Activated T-cell treated with anti-CD3 and anti-CD28 coated beads for 1 hour (primary cell): ENCODE data around the gene ZNF248.
"Not testable (repeated sequence)": the region's sequence is repeated elsewhere in the genome, so short reads cannot be mapped to it uniquely, and the experiment has no call there.

Source experiments
- DNase-seq: peaks from one replicate; pipeline ENCODE4 v3.0.0-alpha.2; 2020; ENCODE audit warnings: low read depth

ZNF248 gene

DNA sequence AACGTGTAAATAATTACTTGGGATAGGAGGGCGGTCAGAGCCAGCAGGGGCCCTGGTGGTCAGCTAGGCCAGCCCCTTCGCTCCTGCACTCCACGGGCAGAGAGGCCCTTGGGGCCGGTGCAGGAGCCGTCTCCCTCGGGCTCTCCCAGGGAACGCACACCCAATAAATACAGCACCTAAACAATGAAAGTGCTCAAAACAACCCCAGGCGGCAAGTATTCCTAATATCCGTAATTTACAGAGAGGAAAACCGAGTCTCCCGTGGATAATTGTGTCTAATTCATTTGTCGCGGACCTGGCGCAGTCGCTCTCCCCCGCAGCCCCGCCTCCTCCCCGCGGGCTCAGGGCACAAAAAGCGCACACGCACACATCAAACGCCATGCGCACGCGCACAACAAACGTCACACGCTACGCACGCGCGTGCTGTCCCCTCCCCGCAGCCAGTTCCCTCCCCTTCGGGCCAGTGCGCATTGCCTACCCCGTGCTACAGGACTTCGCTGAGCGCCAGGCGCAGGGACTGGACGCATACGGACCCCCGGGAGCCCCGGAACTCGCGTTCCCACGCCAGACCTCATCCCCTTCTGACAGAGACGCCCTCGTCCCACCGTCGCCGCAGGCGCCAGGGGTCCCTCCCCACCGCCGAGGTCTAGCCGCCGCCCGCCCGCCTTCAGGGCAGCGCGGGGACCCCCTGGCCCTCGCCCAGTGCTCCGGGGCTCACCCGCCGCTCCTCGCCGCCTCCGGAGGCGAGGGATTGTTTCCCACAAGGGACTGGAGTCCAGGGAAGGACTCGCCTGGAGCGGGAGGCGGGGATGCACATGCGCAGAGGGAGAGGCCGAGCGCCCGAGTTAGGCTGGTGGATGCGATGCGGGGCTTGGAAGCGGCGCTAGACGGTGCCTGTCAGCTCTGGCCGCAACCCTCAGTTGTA lies at the start of gene ZNF248:
Gene ZNF248 (minus strand): TSS at position 324 of the 925 bp plus-strand sequence. CDS start 1,300 bp downstream, outside the sequence.
- peak; percentile 95 for DNase-seq

DNA sequence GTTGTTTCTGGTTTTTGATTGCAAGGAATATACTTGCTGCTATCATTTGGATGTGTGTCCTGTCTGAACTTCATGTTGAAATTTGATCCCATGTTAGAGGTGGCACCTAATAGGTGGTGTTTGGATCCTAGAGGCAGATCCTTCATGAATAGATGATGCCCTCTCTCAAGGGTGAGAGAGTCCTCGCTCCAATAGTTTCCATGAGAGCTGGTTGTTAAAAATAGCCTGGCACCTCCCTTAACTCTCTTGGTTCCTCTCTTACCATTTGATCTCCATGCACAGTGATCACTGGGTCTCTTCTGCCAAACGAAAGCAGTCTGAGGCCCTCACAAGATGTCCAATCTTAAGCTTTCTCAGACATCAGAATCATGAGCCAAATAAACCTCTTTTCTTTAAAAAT lies 49.0 kb upstream of the ZNF248 start:
- DNase-seq = no peak

DNA sequence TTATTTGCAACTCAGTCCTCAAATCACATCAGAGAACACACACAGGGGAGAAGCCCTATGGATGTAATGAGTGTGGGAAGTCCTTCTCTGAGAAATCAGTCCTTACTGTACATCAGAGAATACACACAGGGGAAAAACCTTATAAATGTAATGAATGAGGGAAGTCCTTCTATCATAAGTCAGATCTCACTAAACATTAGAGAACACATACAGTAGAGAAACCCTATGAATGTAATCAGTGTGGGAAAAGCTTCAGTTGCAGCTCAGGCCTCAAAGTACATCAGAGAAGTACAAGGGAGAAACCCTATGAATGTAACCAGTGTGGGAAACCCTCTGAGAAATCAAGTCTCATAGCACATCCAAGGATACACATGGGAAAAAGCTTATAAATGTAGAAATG lies 39.0 kb upstream of the ZNF248 start:
- DNase-seq = no peak

DNA sequence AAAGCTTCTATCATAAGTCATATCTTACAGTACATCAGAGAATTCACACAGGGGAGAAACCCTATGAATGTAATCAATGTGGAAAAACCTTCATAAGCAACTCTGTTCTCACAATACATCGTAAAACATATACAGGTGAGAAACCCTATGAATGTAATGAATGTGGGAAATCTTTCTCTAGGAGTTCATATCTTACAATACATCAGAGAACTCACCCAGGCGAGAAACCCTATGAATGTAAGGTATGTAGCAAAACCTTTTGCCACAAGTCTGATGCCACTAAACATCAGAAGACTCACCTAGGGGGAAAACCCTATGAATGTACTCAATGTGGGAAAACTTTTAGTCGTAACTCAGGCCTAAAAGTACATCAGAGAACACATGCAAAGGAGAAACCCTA lies 38.3 kb upstream of the ZNF248 start:
- no peak for DNase-seq

DNA sequence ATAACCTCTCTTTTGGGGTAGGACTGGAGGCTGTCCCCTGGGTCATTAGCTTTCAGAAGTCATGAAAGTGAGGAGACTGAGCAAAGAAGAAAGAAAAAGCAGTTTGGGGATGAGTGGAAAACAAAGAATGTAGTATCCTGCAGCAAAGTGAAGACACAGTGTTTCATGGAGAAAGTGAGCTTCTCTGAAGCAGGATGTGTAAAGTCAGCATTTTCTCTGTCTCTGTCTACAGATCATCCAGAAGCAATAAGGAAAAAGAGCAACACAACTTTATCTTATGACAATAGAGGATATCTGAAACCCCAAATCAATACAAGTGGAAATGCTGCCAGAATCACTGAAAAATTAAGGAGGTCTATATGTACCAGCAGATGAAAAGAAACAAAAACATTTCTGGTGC lies 28.4 kb upstream of the ZNF248 start:
- DNase-seq = no peak

DNA sequence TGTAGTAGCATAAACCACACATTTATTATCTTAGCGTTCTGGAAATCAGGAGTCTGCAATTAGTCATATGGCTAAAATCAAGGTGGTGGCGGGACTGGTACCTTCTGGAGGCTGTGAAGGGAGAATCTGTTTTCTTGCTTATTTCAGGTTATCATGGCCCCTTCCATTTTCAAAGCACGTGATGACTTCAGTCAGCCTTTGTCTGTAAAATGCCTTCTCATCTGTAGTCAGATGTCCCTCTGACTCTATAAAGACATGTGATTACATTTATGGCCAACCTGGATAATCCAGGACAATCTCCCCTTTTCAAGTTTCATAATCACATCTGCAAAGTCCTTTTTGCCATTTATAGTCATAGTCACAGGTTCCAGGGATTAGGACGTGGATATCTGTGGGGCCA lies 15.5 kb upstream of the ZNF248 start:
- DNase-seq = no peak

DNA sequence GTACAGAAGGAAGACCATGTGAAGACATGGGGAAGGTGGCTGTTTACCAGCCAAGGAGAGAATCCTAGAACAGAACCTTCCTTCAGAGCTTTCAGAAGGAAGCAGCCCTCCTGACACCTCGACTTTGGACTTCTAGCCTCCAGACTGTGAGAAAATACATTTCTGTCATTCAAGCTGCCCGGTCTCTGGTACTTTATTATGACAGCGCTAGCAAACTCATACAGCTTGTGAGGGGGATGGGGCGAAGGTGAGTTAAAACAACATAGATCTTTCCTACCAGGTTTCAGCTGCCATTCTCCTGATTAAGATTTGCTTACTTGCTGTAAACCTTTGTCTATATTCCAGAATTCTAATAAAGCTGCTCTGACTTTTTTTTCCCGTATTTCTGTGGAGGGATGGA lies 14.9 kb upstream of the ZNF248 start:
- DNase-seq = no peak

DNA sequence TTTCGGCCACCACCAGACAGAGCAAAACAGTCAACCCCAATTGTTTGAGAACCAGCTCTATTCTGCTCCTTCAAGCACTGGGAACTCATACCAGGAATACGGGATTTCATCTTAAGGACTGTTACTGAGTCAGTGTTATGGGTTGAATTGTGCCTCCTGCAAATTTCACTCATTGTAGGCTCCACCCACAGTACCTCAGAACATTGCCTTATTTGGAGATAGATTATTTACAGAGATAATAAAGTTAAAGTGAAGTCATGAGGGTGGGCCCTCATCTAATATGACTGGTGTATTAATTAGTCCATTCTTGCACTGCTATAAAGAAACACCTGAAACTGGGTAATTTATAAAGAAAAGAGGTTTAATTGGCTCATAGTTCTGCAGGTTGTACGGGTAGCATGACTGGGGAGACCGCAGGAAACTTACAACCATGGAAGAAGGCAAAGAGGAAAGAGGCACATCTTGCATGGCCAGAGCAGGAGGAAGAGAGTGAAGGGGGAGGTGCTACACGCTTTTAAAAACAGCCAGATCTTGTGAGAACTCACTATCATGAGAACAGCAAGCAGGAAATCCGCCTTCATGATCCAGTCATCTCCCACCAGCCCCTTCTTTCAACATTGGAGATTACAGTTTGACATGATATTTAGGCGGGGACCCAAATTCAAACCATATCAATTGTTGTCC lies 14.3 kb upstream of the ZNF248 start:
- no peak for DNase-seq

DNA sequence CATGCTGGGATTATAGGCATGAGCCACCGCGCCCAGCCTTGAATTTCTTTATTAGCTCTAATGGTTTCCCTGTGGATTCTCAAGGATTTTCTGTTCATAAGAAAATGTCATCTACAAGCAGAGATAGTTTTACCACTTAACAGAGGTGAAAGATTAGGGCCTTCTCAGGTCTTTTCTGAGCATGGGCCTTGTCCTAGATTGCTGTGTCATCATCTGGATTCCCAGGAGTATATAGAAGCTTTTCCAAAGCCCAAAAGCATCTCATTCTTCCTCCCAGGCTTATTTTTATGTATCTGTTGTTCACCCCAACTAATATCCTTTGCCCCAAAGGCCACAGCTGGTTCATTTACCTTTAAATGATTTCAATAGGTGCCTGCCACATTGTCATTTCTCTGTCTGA lies 13.7 kb upstream of the ZNF248 start:
- no peak for DNase-seq

DNA sequence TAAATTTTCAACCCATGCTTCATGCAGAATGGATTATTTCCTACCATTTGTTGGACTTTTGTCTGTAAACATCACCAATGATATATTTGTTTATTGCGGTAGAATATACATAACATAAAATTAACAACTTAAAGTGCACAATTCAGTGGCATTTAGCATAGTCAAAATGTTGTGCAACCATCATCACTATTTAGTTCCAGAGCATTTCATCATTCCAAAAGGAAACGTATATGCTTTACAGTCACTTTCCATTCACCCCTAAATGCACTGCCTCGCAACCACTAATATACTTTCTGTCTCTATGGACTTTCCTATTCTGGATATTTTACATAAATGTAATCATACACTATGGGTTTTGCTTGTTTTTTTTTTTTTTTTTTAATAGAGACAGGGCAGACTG lies 11.4 kb upstream of the ZNF248 start:
- no peak for DNase-seq

DNA sequence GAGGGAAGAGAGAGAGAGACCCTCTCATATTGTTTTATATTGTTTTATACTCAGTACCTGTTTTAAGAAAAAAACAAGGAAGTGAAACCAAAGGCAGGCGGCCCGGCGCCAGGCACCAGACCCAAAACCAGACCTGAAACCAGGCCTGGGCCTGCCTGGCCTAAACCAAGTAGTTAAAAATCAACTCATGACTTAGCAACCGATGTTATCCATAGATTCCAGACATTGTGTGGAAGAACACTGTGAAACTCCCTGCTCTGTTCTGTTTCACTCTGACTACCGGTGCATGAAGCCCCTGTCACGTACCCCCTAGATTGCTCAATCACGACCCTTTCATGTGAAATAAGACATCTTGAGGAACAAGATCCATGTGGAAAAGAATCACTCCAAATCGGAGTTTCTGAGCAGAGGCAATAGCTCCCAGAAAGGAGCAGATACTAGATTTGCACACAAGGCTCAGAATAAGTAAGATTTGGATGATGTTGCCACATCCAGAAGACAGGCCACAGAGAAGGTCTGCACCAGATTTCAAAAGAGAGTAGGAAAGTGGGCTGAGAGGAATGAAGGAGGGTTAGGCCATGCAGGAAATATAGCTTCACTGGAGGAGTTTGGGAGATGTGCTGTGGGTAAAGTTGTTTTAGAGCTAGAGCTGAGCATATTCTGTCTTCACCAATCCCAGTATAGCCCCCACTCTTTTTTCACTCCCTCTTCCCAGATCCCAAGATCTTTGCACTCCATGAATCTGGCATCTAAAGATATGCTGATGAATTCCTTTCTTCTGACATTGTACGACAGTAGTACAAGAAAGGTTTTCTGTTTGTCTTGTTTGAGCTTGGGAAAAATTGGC lies 8.8 kb upstream of the ZNF248 start:
- DNase-seq = no peak

DNA sequence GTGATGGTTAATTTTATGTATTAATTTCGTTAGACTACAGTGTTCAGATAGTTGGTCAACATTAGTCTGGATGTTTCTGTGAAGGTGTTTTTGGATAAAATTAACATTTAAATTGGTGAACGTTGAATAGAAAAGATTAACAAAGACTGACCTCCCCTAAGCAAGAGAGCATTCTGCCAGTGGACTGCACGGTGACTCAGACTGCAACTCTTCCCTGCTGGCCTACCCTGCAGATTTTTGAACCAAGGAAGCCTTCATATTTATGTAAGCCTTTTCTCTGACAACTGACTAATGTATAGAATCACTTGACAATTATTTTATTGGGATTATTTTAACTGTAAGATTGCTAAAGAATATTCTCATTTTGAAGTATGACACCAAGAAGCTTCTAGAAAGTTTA lies 7.9 kb upstream of the ZNF248 start:
- no peak for DNase-seq

DNA sequence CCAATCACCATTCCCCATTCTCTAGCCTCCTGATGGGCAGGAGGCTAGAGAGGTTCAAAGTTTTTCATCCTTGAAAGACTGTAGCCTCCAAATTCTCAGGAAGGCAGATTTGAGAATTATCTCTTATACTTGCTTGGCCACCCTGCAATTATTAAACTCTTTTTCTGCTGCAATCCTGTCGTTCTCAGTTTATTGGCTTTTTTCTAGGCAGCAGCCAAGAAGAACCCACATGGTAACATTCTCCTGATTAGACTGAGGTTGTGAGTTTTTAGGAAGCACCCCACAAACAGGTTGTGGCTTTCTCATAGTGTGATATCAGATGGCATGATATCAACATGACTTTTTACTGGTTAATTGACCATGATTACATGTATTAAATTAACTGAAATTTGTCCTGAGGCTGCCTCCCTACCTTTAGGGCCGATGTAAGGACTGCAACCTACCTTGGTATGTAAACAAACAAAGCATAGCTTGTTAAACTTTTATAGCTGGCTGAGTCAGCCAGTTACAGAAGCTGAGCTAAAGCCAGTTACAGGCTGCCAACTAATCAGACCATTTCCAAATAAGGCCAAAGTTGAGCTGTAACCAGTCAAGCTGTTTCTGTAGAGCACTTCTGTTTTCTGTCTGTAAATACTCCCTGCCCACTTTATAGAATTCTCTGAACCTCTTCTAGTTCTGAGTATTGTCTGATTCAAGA lies 3.2 kb upstream of the ZNF248 start:
- no peak for DNase-seq

DNA sequence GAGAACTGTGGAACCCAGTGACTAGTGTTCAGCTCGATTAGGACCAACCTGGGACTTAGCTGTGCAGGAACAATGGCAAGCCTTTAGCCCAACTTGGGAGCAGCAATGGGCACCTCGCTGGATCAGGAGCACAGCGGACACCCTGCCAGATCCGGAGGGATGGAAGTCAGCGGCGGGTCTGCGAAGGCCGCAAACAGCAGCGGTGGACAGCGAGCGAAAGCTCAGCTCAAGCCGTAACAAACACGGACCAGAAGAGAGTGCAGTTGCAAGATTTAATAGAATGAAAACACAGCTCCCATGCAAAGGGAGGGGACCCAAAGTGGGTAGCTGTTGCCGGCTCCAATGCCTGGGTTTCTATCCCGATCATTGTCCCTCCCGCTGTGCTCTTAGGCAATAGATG lies 1.9 kb upstream of the ZNF248 start:
- DNase-seq = not testable (repeated sequence)

DNA sequence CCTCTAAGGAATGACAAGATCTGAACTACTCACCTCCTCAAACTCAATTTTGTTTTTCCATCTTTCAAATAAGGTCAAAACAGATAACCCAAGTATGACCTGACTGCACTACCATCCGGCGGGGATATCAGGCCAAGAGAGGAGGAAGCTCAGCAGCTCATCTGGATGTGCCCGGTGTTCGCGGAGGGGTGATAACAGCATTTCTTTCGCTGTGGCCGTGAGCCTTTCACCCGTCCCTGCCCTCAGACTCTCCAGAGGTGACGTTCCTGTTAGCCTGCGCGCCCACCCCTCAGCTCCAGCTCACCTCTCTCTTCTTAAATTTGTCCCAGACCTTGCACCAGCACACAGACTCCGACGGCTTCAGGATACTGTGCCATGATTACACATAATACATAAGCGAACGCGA lies 526 bp downstream of the ZNF248 start:
- DNase-seq = peak; percentile 4

DNA sequence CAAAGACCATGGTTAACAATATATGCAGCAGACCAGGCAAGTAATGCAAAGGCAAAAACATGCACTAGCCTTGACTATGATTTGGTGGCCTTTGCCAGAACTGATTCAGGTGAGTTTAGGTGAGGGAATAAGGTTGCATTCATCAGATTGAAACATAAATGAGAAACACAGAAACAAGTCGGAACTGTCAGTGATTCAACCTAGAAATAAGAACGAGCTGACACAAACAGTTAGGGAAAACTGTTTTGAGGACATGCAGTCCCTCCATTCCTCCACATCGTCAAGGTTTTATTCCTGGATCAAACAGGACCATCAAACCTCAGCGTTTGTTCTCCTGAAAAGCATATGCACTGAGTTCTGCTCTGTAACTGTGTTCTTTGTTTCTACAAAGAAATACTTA lies 1.8 kb downstream of the ZNF248 start:
- no peak for DNase-seq

DNA sequence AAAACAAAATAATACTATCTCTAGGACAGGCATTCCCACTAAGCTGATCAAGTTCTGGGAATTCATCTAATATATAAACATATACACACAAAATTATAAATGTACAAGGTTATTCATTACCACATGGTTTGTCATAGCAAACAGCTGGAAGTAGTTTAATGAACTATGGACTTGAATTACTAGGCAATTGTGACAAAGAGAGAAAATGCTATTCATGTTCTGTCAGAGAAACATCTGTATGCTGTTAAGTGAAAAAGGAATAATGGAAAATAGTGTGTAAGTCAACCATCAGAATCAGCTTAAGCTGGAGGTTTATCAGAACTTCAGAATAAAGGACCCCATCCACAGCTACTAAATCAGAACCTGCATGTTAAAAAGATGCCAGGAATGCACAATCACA lies 2.8 kb downstream of the ZNF248 start:
- no peak for DNase-seq

DNA sequence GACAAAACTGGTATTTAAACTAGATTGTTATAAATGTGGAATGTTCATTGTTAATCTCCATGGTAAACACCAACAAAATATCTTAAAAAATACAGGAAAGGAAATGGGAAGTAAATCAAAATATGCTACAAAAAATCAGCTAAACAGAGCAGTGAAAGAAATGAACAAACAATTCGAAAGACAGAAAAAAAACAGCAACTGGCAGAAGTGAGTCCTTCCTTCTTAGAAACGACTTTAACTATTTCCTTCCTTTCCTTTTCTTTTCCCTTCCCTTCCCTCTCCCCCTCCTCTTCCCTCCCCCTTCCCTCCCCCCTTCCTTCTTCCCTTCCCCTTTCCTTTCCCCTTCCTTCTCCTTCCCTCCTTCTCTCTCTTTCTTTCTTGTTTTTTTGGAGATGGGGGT lies 12.8 kb downstream of the ZNF248 start:
- DNase-seq = no peak

DNA sequence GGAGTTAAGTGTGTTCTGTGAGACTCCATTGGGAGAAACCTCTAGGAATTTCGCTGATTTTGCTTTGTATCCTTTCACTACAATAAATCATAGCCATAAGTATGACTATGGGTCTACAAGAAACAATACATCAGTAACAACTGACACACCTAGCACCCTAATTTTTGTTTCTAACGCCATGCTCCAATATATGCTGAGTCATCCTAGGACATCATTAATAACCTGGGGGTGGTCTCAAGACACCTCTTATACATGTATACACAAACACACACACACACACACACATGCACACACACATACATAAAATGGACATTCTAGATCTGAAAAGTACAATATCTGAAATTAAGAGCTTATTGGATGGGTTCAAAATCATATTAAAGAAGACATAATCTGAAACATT lies 18.2 kb downstream of the ZNF248 start:
- no peak for DNase-seq

DNA sequence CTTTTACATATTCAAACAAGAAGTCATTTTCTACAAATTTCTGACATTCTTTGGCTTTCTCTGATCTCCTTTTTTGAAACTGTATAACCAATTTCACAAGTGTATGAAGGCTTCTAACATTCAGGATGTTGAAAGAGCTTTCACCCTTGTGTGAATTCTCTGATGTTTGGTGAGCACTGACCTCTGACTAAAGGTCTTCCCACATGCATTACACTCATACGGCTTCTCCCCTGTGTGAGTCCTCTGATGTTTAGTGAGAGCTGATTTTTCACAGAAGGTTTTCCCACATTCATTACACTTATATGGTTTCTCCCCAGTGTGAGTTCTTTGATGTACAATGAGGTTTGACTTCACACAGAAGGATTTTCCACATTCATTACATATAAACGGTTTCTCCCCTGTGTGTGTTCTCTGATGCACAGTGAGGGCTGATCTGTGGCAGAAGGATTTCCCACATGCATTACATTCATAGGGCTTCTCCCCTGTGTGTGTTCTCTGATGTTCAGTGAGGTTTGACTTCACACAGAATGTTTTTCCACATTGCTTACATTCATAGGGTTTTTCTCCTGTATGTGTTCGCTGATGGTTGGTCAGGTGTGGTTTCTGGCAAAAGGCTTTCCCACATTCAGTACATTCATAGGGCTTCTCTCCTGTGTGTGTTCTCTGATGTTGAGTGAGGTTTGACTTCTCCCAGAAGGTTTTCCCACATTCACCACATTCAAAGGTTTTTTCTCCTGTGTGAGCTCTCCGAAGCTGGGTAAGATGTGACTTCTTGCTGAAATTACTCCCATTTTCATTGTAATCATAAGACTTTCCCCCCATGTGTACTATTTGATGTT lies 25.7 kb downstream of the ZNF248 start:
- DNase-seq = no peak

DNA sequence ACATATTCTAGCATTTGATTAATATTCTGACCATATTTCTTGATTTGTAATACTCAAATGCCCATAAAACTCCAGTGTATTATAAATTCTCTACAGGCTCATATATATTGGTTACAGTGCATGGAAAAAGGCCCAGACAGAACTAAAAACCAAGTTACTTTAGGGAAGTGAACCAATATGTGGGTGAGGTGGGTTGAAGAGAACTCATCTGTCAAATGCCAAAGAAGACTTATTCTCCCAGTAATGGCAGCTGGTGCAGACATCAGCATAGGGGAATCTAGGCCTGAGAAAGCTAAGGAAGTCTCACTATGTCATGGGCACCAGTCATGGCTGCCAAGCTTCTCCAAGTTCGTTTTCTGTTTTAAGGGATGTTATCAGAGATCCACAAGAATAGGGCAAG lies 30.6 kb downstream of the ZNF248 start:
- no peak for DNase-seq
